ENCODE data around the gene TAPT1. TPM values are rescaled to one million over a fixed set of nuclear protein-coding genes. Genes with fewer than 3 reads are reported as not detected.

The TAPT1 gene
- total and polyA plus RNA-seq, 2 experiments from 2014 or later, result 3.6 to 9.9 TPM

DNA sequence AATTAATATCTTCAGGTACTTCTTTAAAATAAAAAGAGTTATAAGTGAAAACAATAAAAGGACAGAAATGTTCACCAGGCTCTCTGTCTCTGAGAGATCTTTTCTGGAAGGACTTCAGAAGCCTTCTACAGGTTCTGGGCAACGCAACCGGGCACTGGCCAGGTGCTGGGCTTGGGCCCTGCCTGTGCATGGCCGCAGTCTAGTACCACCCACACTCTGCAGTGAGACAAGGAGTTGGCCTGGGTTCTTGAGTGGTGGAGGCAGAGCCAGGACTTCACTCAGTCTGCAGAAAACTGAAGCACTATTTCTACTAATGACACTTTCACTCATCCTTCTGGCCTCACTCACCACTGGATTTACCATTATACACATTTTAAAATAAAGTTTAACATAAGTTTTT, 21.8 kb downstream of the TAPT1 start (continued):
- TF ChIP-seq, protein P1, sequence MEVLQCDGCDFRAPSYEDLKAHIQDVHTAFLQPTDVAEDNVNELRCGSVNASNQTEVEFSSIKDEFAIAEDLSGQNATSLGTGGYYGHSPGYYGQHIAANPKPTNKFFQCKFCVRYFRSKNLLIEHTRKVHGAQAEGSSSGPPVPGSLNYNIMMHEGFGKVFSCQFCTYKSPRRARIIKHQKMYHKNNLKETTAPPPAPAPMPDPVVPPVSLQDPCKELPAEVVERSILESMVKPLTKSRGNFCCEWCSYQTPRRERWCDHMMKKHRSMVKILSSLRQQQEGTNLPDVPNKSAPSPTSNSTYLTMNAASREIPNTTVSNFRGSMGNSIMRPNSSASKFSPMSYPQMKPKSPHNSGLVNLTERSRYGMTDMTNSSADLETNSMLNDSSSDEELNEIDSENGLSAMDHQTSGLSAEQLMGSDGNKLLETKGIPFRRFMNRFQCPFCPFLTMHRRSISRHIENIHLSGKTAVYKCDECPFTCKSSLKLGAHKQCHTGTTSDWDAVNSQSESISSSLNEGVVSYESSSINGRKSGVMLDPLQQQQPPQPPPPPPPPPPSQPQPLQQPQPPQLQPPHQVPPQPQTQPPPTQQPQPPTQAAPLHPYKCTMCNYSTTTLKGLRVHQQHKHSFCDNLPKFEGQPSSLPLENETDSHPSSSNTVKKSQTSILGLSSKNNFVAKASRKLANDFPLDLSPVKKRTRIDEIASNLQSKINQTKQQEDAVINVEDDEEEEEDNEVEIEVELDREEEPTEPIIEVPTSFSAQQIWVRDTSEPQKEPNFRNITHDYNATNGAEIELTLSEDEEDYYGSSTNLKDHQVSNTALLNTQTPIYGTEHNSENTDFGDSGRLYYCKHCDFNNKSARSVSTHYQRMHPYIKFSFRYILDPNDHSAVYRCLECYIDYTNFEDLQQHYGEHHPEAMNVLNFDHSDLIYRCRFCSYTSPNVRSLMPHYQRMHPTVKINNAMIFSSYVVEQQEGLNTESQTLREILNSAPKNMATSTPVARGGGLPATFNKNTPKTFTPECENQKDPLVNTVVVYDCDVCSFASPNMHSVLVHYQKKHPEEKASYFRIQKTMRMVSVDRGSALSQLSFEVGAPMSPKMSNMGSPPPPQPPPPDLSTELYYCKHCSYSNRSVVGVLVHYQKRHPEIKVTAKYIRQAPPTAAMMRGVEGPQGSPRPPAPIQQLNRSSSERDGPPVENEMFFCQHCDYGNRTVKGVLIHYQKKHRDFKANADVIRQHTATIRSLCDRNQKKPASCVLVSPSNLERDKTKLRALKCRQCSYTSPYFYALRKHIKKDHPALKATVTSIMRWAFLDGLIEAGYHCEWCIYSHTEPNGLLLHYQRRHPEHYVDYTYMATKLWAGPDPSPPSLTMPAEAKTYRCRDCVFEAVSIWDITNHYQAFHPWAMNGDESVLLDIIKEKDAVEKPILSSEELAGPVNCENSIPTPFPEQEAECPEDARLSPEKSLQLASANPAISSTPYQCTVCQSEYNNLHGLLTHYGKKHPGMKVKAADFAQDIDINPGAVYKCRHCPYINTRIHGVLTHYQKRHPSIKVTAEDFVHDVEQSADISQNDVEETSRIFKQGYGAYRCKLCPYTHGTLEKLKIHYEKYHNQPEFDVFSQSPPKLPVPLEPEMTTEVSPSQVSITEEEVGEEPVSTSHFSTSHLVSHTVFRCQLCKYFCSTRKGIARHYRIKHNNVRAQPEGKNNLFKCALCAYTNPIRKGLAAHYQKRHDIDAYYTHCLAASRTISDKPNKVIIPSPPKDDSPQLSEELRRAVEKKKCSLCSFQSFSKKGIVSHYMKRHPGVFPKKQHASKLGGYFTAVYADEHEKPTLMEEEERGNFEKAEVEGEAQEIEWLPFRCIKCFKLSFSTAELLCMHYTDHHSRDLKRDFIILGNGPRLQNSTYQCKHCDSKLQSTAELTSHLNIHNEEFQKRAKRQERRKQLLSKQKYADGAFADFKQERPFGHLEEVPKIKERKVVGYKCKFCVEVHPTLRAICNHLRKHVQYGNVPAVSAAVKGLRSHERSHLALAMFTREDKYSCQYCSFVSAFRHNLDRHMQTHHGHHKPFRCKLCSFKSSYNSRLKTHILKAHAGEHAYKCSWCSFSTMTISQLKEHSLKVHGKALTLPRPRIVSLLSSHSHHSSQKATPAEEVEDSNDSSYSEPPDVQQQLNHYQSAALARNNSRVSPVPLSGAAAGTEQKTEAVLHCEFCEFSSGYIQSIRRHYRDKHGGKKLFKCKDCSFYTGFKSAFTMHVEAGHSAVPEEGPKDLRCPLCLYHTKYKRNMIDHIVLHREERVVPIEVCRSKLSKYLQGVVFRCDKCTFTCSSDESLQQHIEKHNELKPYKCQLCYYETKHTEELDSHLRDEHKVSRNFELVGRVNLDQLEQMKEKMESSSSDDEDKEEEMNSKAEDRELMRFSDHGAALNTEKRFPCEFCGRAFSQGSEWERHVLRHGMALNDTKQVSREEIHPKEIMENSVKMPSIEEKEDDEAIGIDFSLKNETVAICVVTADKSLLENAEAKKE (CRISPR knock-in tag; IDR thresholded peaks at IDR 0.05), result no peak
- TF ChIP-seq ZNF331 (CRISPR knock-in tag; IDR thresholded peaks at IDR 0.05; ENCODE audit: low read depth) (no peak), JUNB (IDR thresholded peaks at IDR 0.05; ENCODE audit: unreplicated experiment) (no peak), EZH2 (IDR thresholded peaks at IDR 0.05; ENCODE audit: low read depth, unreplicated experiment) (no peak), CREB1 (CRISPR knock-in tag; IDR thresholded peaks at IDR 0.05; ENCODE audit: low read depth) (no peak), POLR2AphosphoS5 (IDR thresholded peaks at IDR 0.05; ENCODE audit: low read depth) (no peak)
- TF ChIP-seq, protein P2, sequence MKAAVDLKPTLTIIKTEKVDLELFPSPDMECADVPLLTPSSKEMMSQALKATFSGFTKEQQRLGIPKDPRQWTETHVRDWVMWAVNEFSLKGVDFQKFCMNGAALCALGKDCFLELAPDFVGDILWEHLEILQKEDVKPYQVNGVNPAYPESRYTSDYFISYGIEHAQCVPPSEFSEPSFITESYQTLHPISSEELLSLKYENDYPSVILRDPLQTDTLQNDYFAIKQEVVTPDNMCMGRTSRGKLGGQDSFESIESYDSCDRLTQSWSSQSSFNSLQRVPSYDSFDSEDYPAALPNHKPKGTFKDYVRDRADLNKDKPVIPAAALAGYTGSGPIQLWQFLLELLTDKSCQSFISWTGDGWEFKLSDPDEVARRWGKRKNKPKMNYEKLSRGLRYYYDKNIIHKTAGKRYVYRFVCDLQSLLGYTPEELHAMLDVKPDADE (IDR thresholded peaks at IDR 0.05), result no peak

- Mint-ChIP-seq H3K36me3 (ENCODE audit: low read depth) (no peaks in the 10 kb centered on the region), H3K27ac (no peak overlapping the region; the same call in 1 of the 2 replicates), H3K27me3 (ENCODE audit: insufficient read depth, low read depth, poor library complexity) (peaks cover 2% of the 10 kb centered on the region), H3K4me1 (peaks cover 26% of the 10 kb centered on the region), H3K9me3 (no peaks in the 10 kb centered on the region), H3K4me3 (no peak overlapping the region)
- Histone ChIP-seq H3K79me2 (replicated peaks; ENCODE audit: insufficient read depth) (no peaks in the 10 kb centered on the region; the same call in 1 of the 2 replicates), H3F3A (replicated peaks; ENCODE audit: low read depth) (no peaks in the 10 kb centered on the region), H4K20me1 (replicated peaks; ENCODE audit: insufficient read depth) (peaks cover 5% of the 10 kb centered on the region; the same call in 1 of the 2 replicates), H2AFZ (no peak overlapping the region), H3K36me3 (ENCODE audit: insufficient read depth) (no peaks in the 10 kb centered on the region), H3K4me1 (ENCODE audit: insufficient read depth) (peaks cover 14% of the 10 kb centered on the region), H3K27me3 (ENCODE audit: insufficient read depth) (no peaks in the 10 kb centered on the region), H3K4me2 (no peak overlapping the region), H3K4me3 (no peak overlapping the region), H3K27ac (ENCODE audit: low read depth) (no peak overlapping the region), H3K9me2 (ENCODE audit: insufficient read depth) (no peaks in the 10 kb centered on the region)
- no peak for ATAC-seq
- DNase-seq (ENCODE audit: low spot score), result no peak
- TF ChIP-seq NANOG (IDR thresholded peaks at IDR 0.05; ENCODE audit: borderline replicate concordance) (no peak), ZNF114 (CRISPR knock-in tag; IDR thresholded peaks at IDR 0.05) (no peak), EZH2phosphoT487 (IDR thresholded peaks at IDR 0.05; ENCODE audit: unreplicated experiment) (no peak), CREB1 (CRISPR knock-in tag; IDR thresholded peaks at IDR 0.05; ENCODE audit: low read depth) (no peak), REST (IDR thresholded peaks at IDR 0.05; ENCODE audit: unreplicated experiment) (no peak), ZNF331 (CRISPR knock-in tag; IDR thresholded peaks at IDR 0.05; ENCODE audit: low read depth) (no peak)
Measured at GRCh38 chr4:16203083-16203482, 23.2 kb downstream of the TAPT1 start.

All from GM23338 (cell line).